H1 (cell line): ENCODE data around the gene LHFPL2. TPM values are rescaled to one million over a fixed set of nuclear protein-coding genes. Genes with fewer than 3 reads are reported as not detected.

Experiments used
- CEBPB ChIP-seq: IDR thresholded peaks from 2 replicates; pipeline ENCODE4 v1.6.1; 2012; ENCODE audit warnings: low read depth, low read length
- TAF7 ChIP-seq: optimal IDR thresholded peaks from 2 replicates; pipeline ENCODE3; 2011; ENCODE audit warnings: low read depth, mild to moderate bottlenecking, inconsistent platforms, low read length, moderate library complexity, borderline replicate concordance
- polyA plus RNA-seq, 7 experiments: library from polyadenylated mRNA; depleted of rRNA in 3 of 7; stranded (reverse) in 5 of 7; unstranded in 2 of 7; fragments of >200 nt in 5 of 7; fragments of 200-250 nt in 2 of 7; gene quantifications; 1 replicate in 5 of 7; 2 replicates in 1 of 7; 4 replicates in 1 of 7; pipeline versions ENCODE4 v1.2.1 to v1.2.3, GENCODE V29; 2011 to 2013; ENCODE audit warnings: missing spikeins in 2 of 7, mixed read lengths in 2 of 7
- total RNA-seq: library from RNA; stranded (reverse); fragmentation: NEBNext Ultra II Directional; extraction: Animal tissue kit (Norgen Biotek cat#: 25700); gene quantifications from 2 replicates; pipeline ENCODE4 v1.2.1, GENCODE V29; 2021

The LHFPL2 gene
- total and polyA plus RNA-seq, 2 of the 8 experiments (the other 6 are each of a cell fraction or from before 2014, with no cell fraction given): 9.6 to 43.0 TPM

DNA sequence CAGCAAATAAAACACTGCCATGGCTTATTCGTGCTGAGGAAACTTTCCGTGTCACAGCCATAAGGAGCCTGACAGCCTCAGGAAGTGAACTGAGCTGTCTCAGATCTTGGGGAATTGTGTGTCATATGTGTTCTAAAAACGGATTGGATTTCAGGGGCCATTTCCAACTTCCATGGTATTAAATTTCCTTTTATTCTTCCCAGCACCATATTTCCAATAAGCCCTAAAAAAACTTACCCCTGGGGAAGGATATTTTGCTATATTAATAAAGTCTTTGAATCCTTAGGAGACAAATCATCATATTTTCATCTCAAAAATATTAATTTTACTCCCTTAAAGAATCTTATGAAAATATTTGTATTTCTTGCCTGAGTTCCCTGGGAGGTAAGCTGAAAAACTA, 93.9 kb downstream of the LHFPL2 start (continued):
- TF ChIP-seq CEBPB (no peak), TAF7 (no peak)
